ENCODE measurements around the gene EPS8. TPM values are rescaled to one million over a fixed set of nuclear protein-coding genes. Genes with fewer than 3 reads are reported as not detected.

EPS8 gene
- polyA plus RNA-seq, 3 donors = 4.1 to 4.8 (median 4.3) TPM

DNA sequence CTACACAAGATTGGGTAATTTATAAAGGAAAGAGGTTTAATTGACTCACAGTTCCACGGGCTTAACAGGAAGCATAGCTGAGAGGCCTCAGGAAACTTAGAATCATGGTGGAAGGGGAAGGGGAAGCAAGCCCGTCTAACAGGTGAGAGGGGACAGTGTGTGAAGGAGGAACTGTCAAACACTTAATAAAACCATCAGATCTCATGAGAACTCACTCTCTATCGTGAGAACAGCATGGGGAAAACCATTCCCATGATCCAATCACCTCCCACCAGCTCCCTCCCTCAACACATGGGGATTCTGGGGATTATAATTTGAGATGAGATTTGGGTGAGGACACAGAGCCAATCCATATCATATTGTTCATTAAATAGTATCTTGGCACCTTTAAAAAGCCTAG, 56.1 kb downstream of the EPS8 start:
- Mint-ChIP-seq H3K36me3 (no peaks in the 10 kb centered on the region), H3K4me1 (peaks cover 6% of the 10 kb centered on the region), H3K27ac (no peak overlapping the region), H3K27me3 (ENCODE audit: low read depth in 3 of 3) (peaks cover 0 to 1% (median 0%) of the 10 kb centered on the region in 3 donors), H3K9me3 (peaks cover 0 to 9% (median 5%) of the 10 kb centered on the region in 7 donors), H3K4me3 (no peak overlapping the region)
- no peak overlapping the region for H3K27ac ChIP-seq (ENCODE audit: low read depth in 1 of 2, low read length in 2 of 2)
- intact Hi-C loops (cut with micrococcal nuclease) = no loop called here
- no peaks in the 10 kb centered on the region for H3K27me3 ChIP-seq (ENCODE audit: control insufficient read depth in 2 of 2, insufficient read depth in 2 of 2, low read length in 2 of 2)
- no peak overlapping the region for H3K4me2 ChIP-seq (replicated peaks; ENCODE audit: extremely low read depth, low read length, poor library complexity, severe bottlenecking)
- H3K4me1 ChIP-seq (ENCODE audit: control insufficient read depth in 1 of 2, insufficient read depth in 2 of 2, low read length in 2 of 2) = no peaks in the 10 kb centered on the region
- no CpG with 5 or more reads among the region's 3 CpGs for WGBS (ENCODE audit: insufficient coverage)
- peaks cover 0 to 2% of the 10 kb centered on the region in 2 donors for H3K9me3 ChIP-seq (replicated peaks in 1 of 2; ENCODE audit: control insufficient read depth in 1 of 2, insufficient read depth in 1 of 2, low read length in 2 of 2)
- H4K20me1 ChIP-seq (ENCODE audit: insufficient read depth, low read length) = no peaks in the 10 kb centered on the region
- DNase-seq = no peak
- H3K79me2 ChIP-seq (ENCODE audit: insufficient read depth, low read length) = no peaks in the 10 kb centered on the region
- no peak overlapping the region for H3K4me3 ChIP-seq (replicated peaks in 1 of 3; ENCODE audit: low read depth in 2 of 3, low read length in 3 of 3)
- TF ChIP-seq, protein P1, sequence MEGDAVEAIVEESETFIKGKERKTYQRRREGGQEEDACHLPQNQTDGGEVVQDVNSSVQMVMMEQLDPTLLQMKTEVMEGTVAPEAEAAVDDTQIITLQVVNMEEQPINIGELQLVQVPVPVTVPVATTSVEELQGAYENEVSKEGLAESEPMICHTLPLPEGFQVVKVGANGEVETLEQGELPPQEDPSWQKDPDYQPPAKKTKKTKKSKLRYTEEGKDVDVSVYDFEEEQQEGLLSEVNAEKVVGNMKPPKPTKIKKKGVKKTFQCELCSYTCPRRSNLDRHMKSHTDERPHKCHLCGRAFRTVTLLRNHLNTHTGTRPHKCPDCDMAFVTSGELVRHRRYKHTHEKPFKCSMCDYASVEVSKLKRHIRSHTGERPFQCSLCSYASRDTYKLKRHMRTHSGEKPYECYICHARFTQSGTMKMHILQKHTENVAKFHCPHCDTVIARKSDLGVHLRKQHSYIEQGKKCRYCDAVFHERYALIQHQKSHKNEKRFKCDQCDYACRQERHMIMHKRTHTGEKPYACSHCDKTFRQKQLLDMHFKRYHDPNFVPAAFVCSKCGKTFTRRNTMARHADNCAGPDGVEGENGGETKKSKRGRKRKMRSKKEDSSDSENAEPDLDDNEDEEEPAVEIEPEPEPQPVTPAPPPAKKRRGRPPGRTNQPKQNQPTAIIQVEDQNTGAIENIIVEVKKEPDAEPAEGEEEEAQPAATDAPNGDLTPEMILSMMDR (IDR thresholded peaks at IDR 0.05) = no peak
- H3K36me3 ChIP-seq (replicated peaks in 1 of 2; ENCODE audit: control insufficient read depth in 1 of 2, insufficient read depth in 2 of 2, low read length in 2 of 2) = no peaks in the 10 kb centered on the region
- no peak overlapping the region for H2AFZ ChIP-seq (ENCODE audit: insufficient read depth, low read depth, low read length, poor library complexity, severe bottlenecking)
- H3K9ac ChIP-seq (ENCODE audit: insufficient read depth, low read length, poor library complexity, severe bottlenecking) = no peak overlapping the region

DNA sequence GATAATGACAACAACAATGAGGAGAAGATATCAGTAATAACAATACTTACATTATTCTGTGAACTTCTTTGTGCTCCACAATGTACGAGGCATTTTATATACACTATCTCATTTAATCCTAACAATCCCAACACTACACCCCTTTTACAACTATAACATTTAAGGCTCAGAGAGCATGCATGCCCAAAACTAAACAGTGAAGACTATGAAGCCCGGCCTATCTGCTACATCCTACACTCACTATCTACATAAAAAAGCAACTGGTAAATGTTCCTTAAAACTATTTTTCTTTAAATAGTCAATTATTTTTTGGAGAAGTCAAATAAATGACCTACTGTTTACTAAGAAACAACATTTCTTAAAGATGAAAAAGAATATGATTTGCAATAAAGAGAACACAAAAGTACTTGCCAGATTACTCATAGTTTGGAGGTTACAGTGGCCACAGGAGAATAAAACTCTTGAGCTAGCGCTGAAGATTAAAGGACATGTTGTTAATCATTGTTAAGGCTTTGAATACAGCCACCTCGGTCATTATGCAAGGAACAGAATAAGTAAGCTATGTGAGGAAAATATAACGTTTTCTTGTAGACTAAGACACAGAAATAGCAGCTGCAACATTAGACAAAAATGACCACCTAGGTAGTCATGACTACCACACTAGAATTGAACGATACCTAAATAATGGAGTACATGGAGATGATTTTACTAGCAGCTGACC, 56.7 kb downstream of the EPS8 start:
- WGBS (ENCODE audit: insufficient coverage) = 100% methylated on average over 1 of the region's 6 CpGs
- no peaks in the 10 kb centered on the region for H3K27me3 ChIP-seq (ENCODE audit: control insufficient read depth in 2 of 2, insufficient read depth in 2 of 2, low read length in 2 of 2)
- H3K9me3 ChIP-seq (replicated peaks in 1 of 2; ENCODE audit: control insufficient read depth in 1 of 2, insufficient read depth in 1 of 2, low read length in 2 of 2) = peaks cover 0 to 2% of the 10 kb centered on the region in 2 donors
- H3K4me2 ChIP-seq (replicated peaks; ENCODE audit: extremely low read depth, low read length, poor library complexity, severe bottlenecking) = no peak overlapping the region
- Mint-ChIP-seq H3K36me3 (no peaks in the 10 kb centered on the region), H3K4me1 (peaks cover 6% of the 10 kb centered on the region), H3K9me3 (peaks cover 0 to 9% (median 5%) of the 10 kb centered on the region in 7 donors), H3K4me3 (no peak overlapping the region), H3K27me3 (ENCODE audit: low read depth in 3 of 3) (peaks cover 0 to 1% (median 0%) of the 10 kb centered on the region in 3 donors), H3K27ac (no peak overlapping the region)
- H3K79me2 ChIP-seq (ENCODE audit: insufficient read depth, low read length) = no peaks in the 10 kb centered on the region
- no peaks in the 10 kb centered on the region for H4K20me1 ChIP-seq (ENCODE audit: insufficient read depth, low read length)
- TF ChIP-seq, protein P1 (IDR thresholded peaks at IDR 0.05) = no peak
- no peaks in the 10 kb centered on the region for H3K4me1 ChIP-seq (ENCODE audit: control insufficient read depth in 1 of 2, insufficient read depth in 2 of 2, low read length in 2 of 2)
- intact Hi-C loops (cut with micrococcal nuclease) = no loop called here
- H3K9ac ChIP-seq (ENCODE audit: insufficient read depth, low read length, poor library complexity, severe bottlenecking) = no peak overlapping the region
- H3K36me3 ChIP-seq (replicated peaks in 1 of 2; ENCODE audit: control insufficient read depth in 1 of 2, insufficient read depth in 2 of 2, low read length in 2 of 2) = no peaks in the 10 kb centered on the region
- H3K4me3 ChIP-seq (replicated peaks in 1 of 3; ENCODE audit: low read depth in 2 of 3, low read length in 3 of 3) = no peak overlapping the region
- DNase-seq = no peak
- no peak overlapping the region for H3K27ac ChIP-seq (ENCODE audit: low read depth in 1 of 2, low read length in 2 of 2)
- H2AFZ ChIP-seq (ENCODE audit: insufficient read depth, low read depth, low read length, poor library complexity, severe bottlenecking) = no peak overlapping the region
